GM12878 (cell line): ENCODE measurements around the gene SNX21. TPM values are rescaled to one million over a fixed set of nuclear protein-coding genes. Genes with fewer than 3 reads are reported as not detected.
A peak's percentile ranks its signal among the peaks of the same experiment; 100 is the strongest.

Source experiments
- ATAC-seq: fragments of 200-7000 bp; cut with Tn5 transposase; 3 replicates; pipeline ENCODE4 v1.9.1; 2020; ENCODE audit warnings: mild to moderate bottlenecking, moderate library complexity
- BruUV-seq: library from RNA; stranded (reverse); fragments of 400-500 nt; replicated peaks from 2 replicates; lab custom pipeline; 2021; lab: Mats Ljungman, UMichigan
- CTCF ChIA-PET: fragments of 300-600 bp; sonication (Branson Sonifier 250); formaldehyde crosslinking; extraction: SDS; loops from one replicate; lab custom pipeline; 2021; ENCODE audit warnings: inconsistent platforms; lab: Yijun Ruan, JAX
- POLR2A ChIA-PET: fragments of 350-600 bp; formaldehyde crosslinking; extraction: SDS; loops from one replicate; lab custom pipeline; 2021; ENCODE audit warnings: inconsistent platforms; lab: Charles Lee
- RAD21 ChIA-PET: fragments of 300-600 bp; sonication (Branson Sonifier 250); formaldehyde crosslinking; loops from one replicate; lab custom pipeline; 2023; ENCODE audit warnings: antibody characterized with exemption; ENCODE audit not compliant: unreplicated experiment; lab: Charles Lee
- SMC1A ChIA-PET: fragments of 300-600 bp; sonication (Branson Sonifier 250); formaldehyde crosslinking; loops from one replicate; lab custom pipeline; 2023; ENCODE audit not compliant: unreplicated experiment, uncharacterized antibody; lab: Charles Lee
- DNase-seq: peaks from one replicate; pipeline ENCODE4 v3.0.0-alpha.2; 2011; ENCODE audit warnings: low read depth, low spot score
- FAIRE-seq: peaks from 3 replicates; lab custom pipeline; 2011; peaks lifted over from hg19 to GRCh38; lab: Jason Lieb, UNC
- H2AFZ ChIP-seq: 2 replicates; pipeline ENCODE4 v1.6.0; 2011; ENCODE audit warnings: low read depth, low read length, control low read depth; ENCODE audit not compliant: control insufficient read depth
- H3K27ac ChIP-seq: 2 replicates; pipeline ENCODE4 v1.5.1; 2011; ENCODE audit warnings: control low read depth; ENCODE audit not compliant: control insufficient read depth, insufficient read depth
- H3K27me3 ChIP-seq, 2 experiments: replicated peaks in 1 of 2; 2 replicates each; pipeline versions ENCODE4 v1.6.0 to v1.6.1; 2011; ENCODE audit warnings: low read length in 1 of 2; ENCODE audit not compliant: control insufficient read depth in 2 of 2, insufficient read depth in 2 of 2
- H3K36me3 ChIP-seq, 2 experiments: 2 replicates each; pipeline ENCODE4 v1.5.1; 2011; ENCODE audit warnings: low read length in 1 of 2; ENCODE audit not compliant: control insufficient read depth in 2 of 2, insufficient read depth in 2 of 2
- H3K4me1 ChIP-seq: 2 replicates; pipeline ENCODE4 v1.6.1; 2011; ENCODE audit warnings: mild to moderate bottlenecking, low read length, moderate library complexity, mixed read lengths; ENCODE audit not compliant: control insufficient read depth, insufficient read depth
- H3K4me2 ChIP-seq: 2 replicates; pipeline ENCODE4 v1.6.0; 2011; ENCODE audit warnings: control low read depth; ENCODE audit not compliant: control insufficient read depth, insufficient read depth
- H3K4me3 ChIP-seq: fragments of 200-600 bp; sonication (generic); 2 replicates; pipeline ENCODE4 v1.5.1; 2016
- H3K79me2 ChIP-seq: 2 replicates; pipeline ENCODE4 v1.6.0; 2011; ENCODE audit warnings: low read length; ENCODE audit not compliant: control insufficient read depth, insufficient read depth
- H3K9ac ChIP-seq: 2 replicates; pipeline ENCODE4 v1.8.0; 2011; ENCODE audit warnings: low read length, control low read depth, mixed read lengths; ENCODE audit not compliant: control insufficient read depth, insufficient read depth
- H3K9me3 ChIP-seq: replicated peaks from 3 replicates; pipeline ENCODE4 v1.5.1; 2011; ENCODE audit warnings: mild to moderate bottlenecking, low read length; ENCODE audit not compliant: control insufficient read depth, insufficient read depth
- H4K20me1 ChIP-seq: 2 replicates; pipeline ENCODE4 v1.6.0; 2011; ENCODE audit not compliant: control insufficient read depth, insufficient read depth
- ASH2L ChIP-seq: fragments of 300-600, 200-600 bp; sonication (generic); IDR thresholded peaks from 2 replicates; pipeline ENCODE4 v1.6.1; 2017; ENCODE audit warnings: low read depth, mild to moderate bottlenecking, borderline replicate concordance
- DPF2 ChIP-seq: fragments of 450-650 bp; IDR thresholded peaks from 2 replicates; pipeline ENCODE4 v1.6.1; 2017; ENCODE audit warnings: mild to moderate bottlenecking
- GATAD2B ChIP-seq: fragments of 450-650 bp; conservative IDR thresholded peaks from 2 replicates; pipeline ENCODE4 v1.6.1; 2017; ENCODE audit warnings: low read depth, mild to moderate bottlenecking, moderate library complexity
- NFYA ChIP-seq: IDR thresholded peaks from 2 replicates; pipeline ENCODE4 v1.6.1; 2011; ENCODE audit warnings: low read depth, mild to moderate bottlenecking, low read length, improper control_type of control experiment, borderline replicate concordance
- RAD21 ChIP-seq: IDR thresholded peaks from 2 replicates; pipeline ENCODE4 v1.6.1; 2011; ENCODE audit warnings: mild to moderate bottlenecking, low read depth, low read length, moderate library complexity; ENCODE audit not compliant: insufficient read depth
- SMARCA5 ChIP-seq: fragments of 450-650 bp; IDR thresholded peaks from 2 replicates; pipeline ENCODE4 v1.6.1; 2017; ENCODE audit warnings: mild to moderate bottlenecking
- SMC3 ChIP-seq: IDR thresholded peaks from 2 replicates; pipeline ENCODE4 v1.6.1; 2011; ENCODE audit warnings: low read length, improper control_type of control experiment, borderline replicate concordance
- ZNF384 ChIP-seq: IDR thresholded peaks from 2 replicates; pipeline ENCODE4 v1.6.1; 2012; ENCODE audit warnings: low read depth, mild to moderate bottlenecking, low read length, improper control_type of control experiment, borderline replicate concordance
- WGBS: methylation state at CpG from one replicate; pipeline ENCODE4 v1.1.6; 2016; ENCODE audit warnings: low lambda C conversion rate; ENCODE audit not compliant: insufficient replicate concordance, insufficient coverage; ENCODE audit errors: missing lambda C conversion rate; 5-methylcytosine and 5-hydroxymethylcytosine counted together
- in situ Hi-C: fragments of 300-500 bp; cut with MboI; formaldehyde crosslinking; loops from 9 replicates; pipeline ENCODE4 v1.14.3; 2018; ENCODE audit warnings: mixed read lengths
- intact Hi-C: fragments of 100-400 bp; cut with micrococcal nuclease; formaldehyde crosslinking; loops from one replicate; pipeline ENCODE4 v1.14.2; 2022; ENCODE audit not compliant: unreplicated experiment
- polyA plus RNA-seq, 11 experiments: library from polyadenylated mRNA; depleted of rRNA in 4 of 11; unstranded in 6 of 11; stranded (reverse) in 5 of 11; fragments of >200 nt; fragmentation: Nextera tagmentation in 4 of 11; fragmentation: Illumina TruSeq in 1 of 11; extraction: Ambion mirVana in 4 of 11; extraction: Trizol in 1 of 11; gene quantifications; 1 replicate in 1 of 11; 2 replicates in 10 of 11; pipeline versions ENCODE4 v1.2.1 to v1.2.3, GENCODE V29; 2011 to 2016; ENCODE audit warnings: inconsistent platforms in 2 of 11, missing spikeins in 2 of 11, low read depth in 1 of 11
- total RNA-seq, 4 experiments: library from RNA; depleted of rRNA in 3 of 4; stranded (reverse); fragments of >200 nt in 3 of 4; fragmentation: Illumina TruSeq in 1 of 4; extraction: Trizol in 1 of 4; gene quantifications; 2 replicates each; pipeline versions ENCODE4 v1.2.1 to v1.2.3, GENCODE V29; 2013 to 2021
- TF ChIP-seq, protein P1 (sequence below), 3 experiments: IDR thresholded peaks in 2 of 3; conservative IDR thresholded peaks in 1 of 3; 2 replicates each; pipeline ENCODE4 v1.5.1; 2011; ENCODE audit warnings: low read depth in 3 of 3, low read length in 3 of 3, mild to moderate bottlenecking in 3 of 3, control low read depth in 2 of 3, moderate library complexity in 2 of 3, inconsistent platforms in 1 of 3, mixed read lengths in 1 of 3; ENCODE audit not compliant: control insufficient read depth in 2 of 3, insufficient read depth in 1 of 3; ENCODE audit errors: extremely low read depth in 1 of 3
- TF ChIP-seq, protein P2 (sequence below): fragments of 450-650 bp; IDR thresholded peaks from 2 replicates; pipeline ENCODE4 v1.6.1; 2017; ENCODE audit warnings: mild to moderate bottlenecking, moderate library complexity
- TF ChIP-seq, protein P3 (sequence below): fragments of 450-650 bp; IDR thresholded peaks from 2 replicates; pipeline ENCODE4 v1.6.1; 2016; ENCODE audit warnings: mild to moderate bottlenecking

SNX21 gene
- total and polyA plus RNA-seq, 10 of the 15 experiments (the other 5 are each of a cell fraction or from before 2014, with no cell fraction given): 0.10 to 1.4 (median 0.57) TPM

DNA sequence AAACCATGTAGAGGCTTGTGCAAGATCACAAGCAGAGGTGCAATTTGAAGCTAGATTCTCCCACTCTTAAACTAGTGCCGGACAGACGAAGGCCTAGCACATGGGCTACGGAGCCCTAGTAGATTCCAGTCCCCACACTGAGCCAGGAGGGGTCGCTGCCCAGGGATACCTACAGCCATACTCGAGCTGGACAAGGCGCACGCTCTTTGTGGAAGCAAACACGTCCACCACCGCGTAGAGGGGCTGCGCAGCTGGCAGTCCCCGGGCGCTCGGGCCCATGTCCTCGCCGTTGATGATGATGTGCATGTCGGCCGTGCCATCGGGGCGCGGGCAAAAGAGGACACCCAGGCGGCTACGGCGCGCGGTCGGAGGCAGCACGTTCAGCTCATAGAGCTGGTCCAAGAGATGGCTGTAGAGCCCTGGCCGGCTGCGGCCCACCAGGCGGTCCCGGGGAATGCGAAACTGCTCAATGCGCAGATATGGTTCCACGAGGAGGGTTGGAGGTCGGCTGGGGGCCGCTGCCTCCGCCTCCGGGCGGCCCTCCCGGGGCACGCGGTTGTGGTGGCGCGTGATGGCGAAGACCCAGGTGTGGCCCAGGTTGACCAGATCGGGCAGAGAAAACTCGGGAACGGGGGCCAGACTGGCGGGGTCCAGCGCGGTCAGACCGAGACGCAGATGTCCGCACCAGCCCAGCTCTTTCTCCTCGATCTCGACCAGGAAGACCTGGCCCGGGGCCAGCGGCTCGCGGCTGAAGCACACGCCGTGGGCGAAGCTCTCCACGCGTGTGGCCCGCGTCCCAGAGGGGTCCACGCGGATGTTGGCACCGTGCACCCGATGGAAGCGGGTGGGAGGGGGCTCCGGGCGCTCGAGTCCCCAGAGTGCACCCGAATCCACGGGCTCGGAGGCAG lies 56.7 kb downstream of the SNX21 start:
- DNase-seq (no peak), ATAC-seq (peak; percentile 65), FAIRE-seq (peak; percentile 54)
- H3K9me3 ChIP-seq: no peaks in the 10 kb centered on the region
- ChIA-PET RAD21 (interaction anchor here (0.9 to 3.4 kb wide), 10 partner anchors 9 to 97 kb away, joined by 3 to 25 read pairs (median 6); partner anchors contain the start of genes PCIF1 and ZSWIM1), POLR2A (interaction anchor here (0.6 to 2.4 kb wide), 12 partner anchors 9 to 80 kb away, joined by 3 to 19 read pairs (median 4); partner anchors contain the start of genes PCIF1, UBE2C and ZSWIM1), SMC1A (interaction anchor here (0.7 to 2.8 kb wide), 12 partner anchors 8 to 92 kb away, joined by 3 to 12 read pairs (median 3); partner anchors contain the start of genes PLTP and ZSWIM1), CTCF (interaction anchor here (0.8 to 3.0 kb wide), 19 partner anchors 9 to 91 kb away, joined by 3 to 38 read pairs (median 5); partner anchors contain the start of genes PCIF1, UBE2C and ZSWIM1)
- intact Hi-C loops: loop anchor here (2.0 to 5.0 kb wide), 2 partner anchors 34 to 82 kb away; partner anchors contain the start of genes ACOT8, ZNF335 and ZSWIM3
- no peaks in the 10 kb centered on the region for H4K20me1 ChIP-seq
- TSS peak; percentile 79 for BruUV-seq
- H3K4me2 ChIP-seq: peak overlapping the region; percentile 98
- H3K79me2 ChIP-seq: peaks cover 4% of the 10 kb centered on the region
- peak; percentile 17; the same call in 1 of the 2 replicates for TF ChIP-seq SMC3
- no peak; the same call in 1 of the 2 replicates for TF ChIP-seq DPF2
- TF ChIP-seq NFYA: no peak
- TF ChIP-seq RAD21: peak; percentile 22; the same call in 1 of the 2 replicates
- TF ChIP-seq, protein P1, sequence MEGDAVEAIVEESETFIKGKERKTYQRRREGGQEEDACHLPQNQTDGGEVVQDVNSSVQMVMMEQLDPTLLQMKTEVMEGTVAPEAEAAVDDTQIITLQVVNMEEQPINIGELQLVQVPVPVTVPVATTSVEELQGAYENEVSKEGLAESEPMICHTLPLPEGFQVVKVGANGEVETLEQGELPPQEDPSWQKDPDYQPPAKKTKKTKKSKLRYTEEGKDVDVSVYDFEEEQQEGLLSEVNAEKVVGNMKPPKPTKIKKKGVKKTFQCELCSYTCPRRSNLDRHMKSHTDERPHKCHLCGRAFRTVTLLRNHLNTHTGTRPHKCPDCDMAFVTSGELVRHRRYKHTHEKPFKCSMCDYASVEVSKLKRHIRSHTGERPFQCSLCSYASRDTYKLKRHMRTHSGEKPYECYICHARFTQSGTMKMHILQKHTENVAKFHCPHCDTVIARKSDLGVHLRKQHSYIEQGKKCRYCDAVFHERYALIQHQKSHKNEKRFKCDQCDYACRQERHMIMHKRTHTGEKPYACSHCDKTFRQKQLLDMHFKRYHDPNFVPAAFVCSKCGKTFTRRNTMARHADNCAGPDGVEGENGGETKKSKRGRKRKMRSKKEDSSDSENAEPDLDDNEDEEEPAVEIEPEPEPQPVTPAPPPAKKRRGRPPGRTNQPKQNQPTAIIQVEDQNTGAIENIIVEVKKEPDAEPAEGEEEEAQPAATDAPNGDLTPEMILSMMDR (IDR thresholded peaks at IDR 0.05 in 2 of 3, conservative IDR thresholded peaks at IDR 0.05 in 1 of 3; ENCODE audit: control insufficient read depth in 2 of 3, extremely low read depth in 1 of 3, insufficient read depth in 1 of 3, low read depth in 3 of 3, low read length in 3 of 3): peak; percentile 47 to 56 (median 50); a peak in 5 of 6 replicates
- TF ChIP-seq GATAD2B: peak; percentile 10; the same call in 1 of the 2 replicates
- TF ChIP-seq, protein P2, sequence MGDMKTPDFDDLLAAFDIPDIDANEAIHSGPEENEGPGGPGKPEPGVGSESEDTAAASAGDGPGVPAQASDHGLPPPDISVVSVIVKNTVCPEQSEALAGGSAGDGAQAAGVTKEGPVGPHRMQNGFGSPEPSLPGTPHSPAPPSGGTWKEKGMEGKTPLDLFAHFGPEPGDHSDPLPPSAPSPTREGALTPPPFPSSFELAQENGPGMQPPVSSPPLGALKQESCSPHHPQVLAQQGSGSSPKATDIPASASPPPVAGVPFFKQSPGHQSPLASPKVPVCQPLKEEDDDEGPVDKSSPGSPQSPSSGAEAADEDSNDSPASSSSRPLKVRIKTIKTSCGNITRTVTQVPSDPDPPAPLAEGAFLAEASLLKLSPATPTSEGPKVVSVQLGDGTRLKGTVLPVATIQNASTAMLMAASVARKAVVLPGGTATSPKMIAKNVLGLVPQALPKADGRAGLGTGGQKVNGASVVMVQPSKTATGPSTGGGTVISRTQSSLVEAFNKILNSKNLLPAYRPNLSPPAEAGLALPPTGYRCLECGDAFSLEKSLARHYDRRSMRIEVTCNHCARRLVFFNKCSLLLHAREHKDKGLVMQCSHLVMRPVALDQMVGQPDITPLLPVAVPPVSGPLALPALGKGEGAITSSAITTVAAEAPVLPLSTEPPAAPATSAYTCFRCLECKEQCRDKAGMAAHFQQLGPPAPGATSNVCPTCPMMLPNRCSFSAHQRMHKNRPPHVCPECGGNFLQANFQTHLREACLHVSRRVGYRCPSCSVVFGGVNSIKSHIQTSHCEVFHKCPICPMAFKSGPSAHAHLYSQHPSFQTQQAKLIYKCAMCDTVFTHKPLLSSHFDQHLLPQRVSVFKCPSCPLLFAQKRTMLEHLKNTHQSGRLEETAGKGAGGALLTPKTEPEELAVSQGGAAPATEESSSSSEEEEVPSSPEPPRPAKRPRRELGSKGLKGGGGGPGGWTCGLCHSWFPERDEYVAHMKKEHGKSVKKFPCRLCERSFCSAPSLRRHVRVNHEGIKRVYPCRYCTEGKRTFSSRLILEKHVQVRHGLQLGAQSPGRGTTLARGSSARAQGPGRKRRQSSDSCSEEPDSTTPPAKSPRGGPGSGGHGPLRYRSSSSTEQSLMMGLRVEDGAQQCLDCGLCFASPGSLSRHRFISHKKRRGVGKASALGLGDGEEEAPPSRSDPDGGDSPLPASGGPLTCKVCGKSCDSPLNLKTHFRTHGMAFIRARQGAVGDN: peak; percentile 53
- TF ChIP-seq ZNF384: no peak
- no peak for TF ChIP-seq ASH2L
- TF ChIP-seq SMARCA5: peak; percentile 44; the same call in 1 of the 2 replicates
- TF ChIP-seq, protein P3, sequence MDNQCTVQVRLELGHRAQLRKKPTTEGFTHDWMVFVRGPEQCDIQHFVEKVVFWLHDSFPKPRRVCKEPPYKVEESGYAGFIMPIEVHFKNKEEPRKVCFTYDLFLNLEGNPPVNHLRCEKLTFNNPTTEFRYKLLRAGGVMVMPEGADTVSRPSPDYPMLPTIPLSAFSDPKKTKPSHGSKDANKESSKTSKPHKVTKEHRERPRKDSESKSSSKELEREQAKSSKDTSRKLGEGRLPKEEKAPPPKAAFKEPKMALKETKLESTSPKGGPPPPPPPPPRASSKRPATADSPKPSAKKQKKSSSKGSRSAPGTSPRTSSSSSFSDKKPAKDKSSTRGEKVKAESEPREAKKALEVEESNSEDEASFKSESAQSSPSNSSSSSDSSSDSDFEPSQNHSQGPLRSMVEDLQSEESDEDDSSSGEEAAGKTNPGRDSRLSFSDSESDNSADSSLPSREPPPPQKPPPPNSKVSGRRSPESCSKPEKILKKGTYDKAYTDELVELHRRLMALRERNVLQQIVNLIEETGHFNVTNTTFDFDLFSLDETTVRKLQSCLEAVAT: no peak; the same call in 1 of the 2 replicates
- in situ Hi-C loops: no loop called here
- H3K9ac ChIP-seq: peak overlapping the region; percentile 81
- no peaks in the 10 kb centered on the region for H3K27me3 ChIP-seq
- peak overlapping the region; percentile 87 for H2AFZ ChIP-seq
- H3K4me1 ChIP-seq: peaks cover 22% of the 10 kb centered on the region
- 16% methylated on average over 78 of the region's 79 CpGs for WGBS
- H3K36me3 ChIP-seq: peaks cover 0 to 4% of the 10 kb centered on the region in 2 experiments; a peak in 2 of 4 replicates
- peak overlapping the region; percentile 75 for H3K27ac ChIP-seq
- peak overlapping the region; percentile 83 for H3K4me3 ChIP-seq
